ENCODE results near the gene KDM3A. TPM values are rescaled to one million over a fixed set of nuclear protein-coding genes. Genes with fewer than 3 reads are reported as not detected.

Gene KDM3A
- total and polyA plus RNA-seq, 2 of the 8 experiments (the other 6 are each of a cell fraction or from before 2014, with no cell fraction given): 15.8 to 29.2 TPM

GRCh38 chr2:86512034-86512433 is 70.9 kb downstream of the KDM3A start:
- Histone ChIP-seq H2BK15ac (ENCODE audit: low read length) (no peak overlapping the region), H3K14ac (ENCODE audit: insufficient read length) (no peak overlapping the region), H3K23me2 (ENCODE audit: low read depth, low read length) (no peaks in the 10 kb centered on the region), H3K36me3 (ENCODE audit: control insufficient read depth in 2 of 4, insufficient read depth in 4 of 4, low read length in 3 of 4) (peaks cover 0 to 9% (median 2%) of the 10 kb centered on the region in 4 experiments; a peak in 2 of 8 replicates), H3K9me3 (ENCODE audit: insufficient read depth in 2 of 2, low read depth in 1 of 2, low read length in 1 of 2) (no peaks in the 10 kb centered on the region), H3K4ac (replicated peaks; ENCODE audit: insufficient read length, low read depth, low read length) (no peak overlapping the region), H2BK120ac (replicated peaks; ENCODE audit: low read depth, low read length) (no peak overlapping the region), H2BK5ac (ENCODE audit: low read depth, low read length) (no peak overlapping the region), H4K8ac (ENCODE audit: extremely low read depth, insufficient read depth, low read length) (no peak overlapping the region), H4K20me1 (replicated peaks in 1 of 2; ENCODE audit: control insufficient read depth in 1 of 2, insufficient read depth in 2 of 2, low read length in 2 of 2) (no peaks in the 10 kb centered on the region), H3K4me3 (ENCODE audit: extremely low read depth in 1 of 4, insufficient read depth in 2 of 4, low read depth in 3 of 4, low read length in 4 of 4) (no peak overlapping the region), H3K56ac (replicated peaks; ENCODE audit: insufficient read length, low read depth, low read length) (no peak overlapping the region), H3K9ac (replicated peaks in 1 of 4; ENCODE audit: extremely low read depth in 1 of 4, low read depth in 3 of 4, low read length in 3 of 4) (no peak overlapping the region), H3K27ac (ENCODE audit: low read depth, low read length) (no peak overlapping the region), H2BK20ac (ENCODE audit: low read length) (no peak overlapping the region), H3K4me1 (replicated peaks in 1 of 4; ENCODE audit: control insufficient read depth in 3 of 4, insufficient read depth in 4 of 4, low read length in 3 of 4) (no peaks in the 10 kb centered on the region), H3K23ac (ENCODE audit: insufficient read length) (no peak overlapping the region), H2BK12ac (ENCODE audit: low read depth, low read length) (no peak overlapping the region), H3K4me2 (ENCODE audit: insufficient read depth in 1 of 2, low read depth in 2 of 2, low read length in 2 of 2) (no peak overlapping the region), H3K18ac (ENCODE audit: extremely low read depth, low read length) (no peak overlapping the region), H2AFZ (ENCODE audit: low read length) (no peak overlapping the region), H3K27me3 (replicated peaks in 1 of 4; ENCODE audit: control insufficient read depth in 3 of 4, extremely low read depth in 1 of 4, insufficient read depth in 3 of 4, low read length in 3 of 4) (no peaks in the 10 kb centered on the region), H3K79me2 (ENCODE audit: control insufficient read depth in 1 of 2, insufficient read depth in 2 of 2, low read length in 2 of 2) (no peaks in the 10 kb centered on the region), H2AK5ac (ENCODE audit: low read depth, low read length) (no peak overlapping the region), H4K5ac (ENCODE audit: insufficient read length, low read depth, low read length) (no peak overlapping the region), H4K91ac (replicated peaks; ENCODE audit: insufficient read length, low read length) (no peak overlapping the region), H3K79me1 (ENCODE audit: low read depth, low read length) (no peaks in the 10 kb centered on the region)
- CTCF ChIA-PET (ENCODE audit: partially characterized antibody): no interaction called here
- POLR2A ChIA-PET (ENCODE audit: partially characterized antibody): no interaction called here
- DNase-seq (ENCODE audit: low read depth in 1 of 2, low spot score in 2 of 2) (no peak), FAIRE-seq (no peak)
- 92% methylated on average over 4 of the region's 4 CpGs; no CpG with 5 or more reads in 1 of the 2 experiments for WGBS, 2 experiments (ENCODE audit: extremely low coverage in 1 of 2, insufficient coverage in 1 of 2, insufficient read length in 1 of 2, insufficient replicate concordance in 2 of 2, low coverage in 1 of 2, low lambda C conversion rate in 2 of 2, missing lambda C conversion rate in 1 of 2)
- no peak for TF ChIP-seq SIX5 (IDR thresholded peaks at IDR 0.05; ENCODE audit: low read depth, low read length)
- no peak for TF ChIP-seq HDAC6 (IDR thresholded peaks at IDR 0.05; ENCODE audit: low read depth, low read length)
- TF ChIP-seq NRF1 (IDR thresholded peaks at IDR 0.05; ENCODE audit: low read depth, low read length): no peak
- TF ChIP-seq EZH2 (IDR thresholded peaks at IDR 0.05; ENCODE audit: low read depth, low read length, severe bottlenecking): no peak
- no peak for TF ChIP-seq GABPA (IDR thresholded peaks at IDR 0.05; ENCODE audit: borderline replicate concordance, insufficient read depth, low read length)
- no peak for TF ChIP-seq HDAC2 (IDR thresholded peaks at IDR 0.05; ENCODE audit: borderline replicate concordance in 1 of 2, low read depth in 2 of 2, low read length in 2 of 2)
- no peak for TF ChIP-seq GTF2F1 (IDR thresholded peaks at IDR 0.05; ENCODE audit: borderline replicate concordance, low read depth, low read length)
- TF ChIP-seq, protein P1, sequence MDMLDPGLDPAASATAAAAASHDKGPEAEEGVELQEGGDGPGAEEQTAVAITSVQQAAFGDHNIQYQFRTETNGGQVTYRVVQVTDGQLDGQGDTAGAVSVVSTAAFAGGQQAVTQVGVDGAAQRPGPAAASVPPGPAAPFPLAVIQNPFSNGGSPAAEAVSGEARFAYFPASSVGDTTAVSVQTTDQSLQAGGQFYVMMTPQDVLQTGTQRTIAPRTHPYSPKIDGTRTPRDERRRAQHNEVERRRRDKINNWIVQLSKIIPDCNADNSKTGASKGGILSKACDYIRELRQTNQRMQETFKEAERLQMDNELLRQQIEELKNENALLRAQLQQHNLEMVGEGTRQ (IDR thresholded peaks at IDR 0.05; ENCODE audit: low read length): no peak
- TF ChIP-seq SP4 (IDR thresholded peaks at IDR 0.05; ENCODE audit: low read length): no peak
- no peak for TF ChIP-seq FOSL1 (IDR thresholded peaks at IDR 0.05; ENCODE audit: insufficient read depth, low read depth, low read length)
- TF ChIP-seq PHF8 (conservative IDR thresholded peaks at IDR 0.05; ENCODE audit: low read depth, low read length): no peak
- TF ChIP-seq MAX (IDR thresholded peaks at IDR 0.05): no peak
